H9 (cell line): ENCODE measurements around the gene MGAT2. TPM values are rescaled to one million over a fixed set of nuclear protein-coding genes. Genes with fewer than 3 reads are reported as not detected.

Experiments
- DNase-seq: peaks from one replicate; pipeline ENCODE4 v3.0.0-alpha.2; 2017
- H2AFZ ChIP-seq: one replicate; pipeline ENCODE4 v1.6.1; 2013; ENCODE audit warnings: mild to moderate bottlenecking, low read length, control low read depth, moderate library complexity
- H2AK5ac ChIP-seq: 2 replicates; pipeline ENCODE4 v1.6.1; 2013; ENCODE audit warnings: low read length, control low read depth, mixed read lengths; ENCODE audit not compliant: insufficient read length
- H2BK120ac ChIP-seq: one replicate; pipeline ENCODE4 v1.6.1; 2013; ENCODE audit warnings: low read depth, mild to moderate bottlenecking, low read length, control low read depth, inconsistent platforms; ENCODE audit not compliant: poor library complexity, severe bottlenecking
- H2BK12ac ChIP-seq: 2 replicates; pipeline ENCODE4 v1.6.1; 2013; ENCODE audit warnings: low read length, control low read depth, mixed read lengths, low read depth; ENCODE audit not compliant: insufficient read length
- H2BK15ac ChIP-seq: 2 replicates; pipeline ENCODE4 v1.6.1; 2013; ENCODE audit warnings: low read depth, low read length, control low read depth
- H2BK20ac ChIP-seq: one replicate; pipeline ENCODE4 v1.6.1; 2013; ENCODE audit warnings: low read depth, mild to moderate bottlenecking, low read length, control low read depth, inconsistent platforms; ENCODE audit not compliant: poor library complexity, severe bottlenecking
- H2BK5ac ChIP-seq: 2 replicates; pipeline ENCODE4 v1.6.1; 2013; ENCODE audit warnings: low read length, control low read depth, mixed read lengths; ENCODE audit not compliant: insufficient read length
- H3K14ac ChIP-seq: 2 replicates; pipeline ENCODE4 v1.6.1; 2013; ENCODE audit warnings: low read length, control low read depth; ENCODE audit not compliant: insufficient read depth
- H3K18ac ChIP-seq: 2 replicates; pipeline ENCODE4 v1.6.1; 2013; ENCODE audit warnings: low read depth, mild to moderate bottlenecking, mixed read lengths, low read length, control low read depth; ENCODE audit not compliant: insufficient read length
- H3K23ac ChIP-seq: 2 replicates; pipeline ENCODE4 v1.6.1; 2013; ENCODE audit warnings: low read length, control low read depth, mixed read lengths, low read depth; ENCODE audit not compliant: insufficient read length
- H3K23me2 ChIP-seq: 2 replicates; pipeline ENCODE4 v1.6.1; 2013; ENCODE audit warnings: low read depth, mild to moderate bottlenecking, mixed read lengths, low read length, control low read depth; ENCODE audit not compliant: insufficient read length, poor library complexity, severe bottlenecking
- H3K27ac ChIP-seq: 2 replicates; pipeline ENCODE4 v1.5.1; 2013; ENCODE audit warnings: low read length, control low read depth, mixed read lengths, low read depth; ENCODE audit not compliant: insufficient read length
- H3K27me3 ChIP-seq: 2 replicates; pipeline ENCODE4 v1.6.1; 2013; ENCODE audit warnings: low read length, control low read depth, inconsistent platforms; ENCODE audit not compliant: insufficient read depth
- H3K4ac ChIP-seq: 2 replicates; pipeline ENCODE4 v1.6.1; 2013; ENCODE audit warnings: low read depth, mild to moderate bottlenecking, control low read depth, inconsistent platforms, low read length, moderate library complexity
- H3K4me1 ChIP-seq: 2 replicates; pipeline ENCODE4 v1.6.1; 2013; ENCODE audit warnings: low read length, control low read depth, inconsistent platforms; ENCODE audit not compliant: insufficient read depth
- H3K4me2 ChIP-seq: 2 replicates; pipeline ENCODE4 v1.6.1; 2013; ENCODE audit warnings: low read length, control low read depth, mixed read lengths; ENCODE audit not compliant: insufficient read length, insufficient read depth
- H3K56ac ChIP-seq: 2 replicates; pipeline ENCODE4 v1.6.1; 2013; ENCODE audit warnings: low read depth, mild to moderate bottlenecking, mixed read lengths, low read length, control low read depth; ENCODE audit not compliant: insufficient read length
- H3K79me1 ChIP-seq: 2 replicates; pipeline ENCODE4 v1.6.1; 2013; ENCODE audit warnings: low read depth, mild to moderate bottlenecking, moderate library complexity, low read length, control low read depth, inconsistent platforms; ENCODE audit not compliant: insufficient read depth, poor library complexity, severe bottlenecking
- H3K79me2 ChIP-seq: 2 replicates; pipeline ENCODE4 v1.6.1; 2013; ENCODE audit warnings: low read length, control low read depth, inconsistent platforms; ENCODE audit not compliant: insufficient read depth
- H3K9ac ChIP-seq: 2 replicates; pipeline ENCODE4 v1.6.1; 2013; ENCODE audit warnings: low read length, control low read depth, mixed read lengths; ENCODE audit not compliant: insufficient read length; ENCODE audit errors: extremely low read depth
- H3K9me3 ChIP-seq: one replicate; pipeline ENCODE4 v1.6.1; 2013; ENCODE audit warnings: low read depth, low read length, inconsistent platforms; ENCODE audit not compliant: control insufficient read depth
- H3T11ph ChIP-seq: one replicate; pipeline ENCODE4 v1.6.1; 2013; ENCODE audit warnings: mild to moderate bottlenecking, low read length, control low read depth, inconsistent platforms
- H4K20me1 ChIP-seq: one replicate; pipeline ENCODE4 v1.6.1; 2013; ENCODE audit not compliant: control insufficient read depth, insufficient read length, insufficient read depth
- H4K5ac ChIP-seq: 2 replicates; pipeline ENCODE4 v1.6.1; 2013; ENCODE audit warnings: low read depth, mild to moderate bottlenecking, mixed read lengths, low read length, control low read depth; ENCODE audit not compliant: insufficient read length
- H4K8ac ChIP-seq: replicated peaks from 2 replicates; pipeline ENCODE4 v1.6.1; 2013; ENCODE audit warnings: low read length, control low read depth, mixed read lengths, low read depth; ENCODE audit not compliant: insufficient read length
- H4K91ac ChIP-seq: 2 replicates; pipeline ENCODE4 v1.6.1; 2013; ENCODE audit warnings: low read depth, mild to moderate bottlenecking, moderate library complexity, mixed read lengths, low read length, control low read depth; ENCODE audit not compliant: insufficient read length
- H3K27ac Mint-ChIP-seq, 3 experiments: 2 replicates in 2 of 3; 3 replicates in 1 of 3; pipeline ENCODE4 v1.8.0; 2020 to 2021; ENCODE audit warnings: mixed read lengths in 3 of 3, mild to moderate bottlenecking in 1 of 3, moderate library complexity in 1 of 3
- H3K27me3 Mint-ChIP-seq: 2 replicates; pipeline ENCODE4 v1.8.0; 2021; ENCODE audit warnings: low read depth, mild to moderate bottlenecking, moderate library complexity, mixed read lengths
- H3K36me3 Mint-ChIP-seq, 3 experiments: 2 replicates in 2 of 3; 3 replicates in 1 of 3; pipeline ENCODE4 v1.8.0; 2020 to 2021; ENCODE audit warnings: low read depth in 3 of 3, mixed read lengths in 3 of 3; ENCODE audit not compliant: insufficient read depth in 1 of 3
- H3K4me1 Mint-ChIP-seq, 2 experiments: 2 replicates each; pipeline ENCODE4 v1.8.0; 2020; ENCODE audit warnings: mixed read lengths in 2 of 2
- H3K4me3 Mint-ChIP-seq, 2 experiments: 2 replicates in 1 of 2; 3 replicates in 1 of 2; pipeline ENCODE4 v1.8.0; 2020 to 2021; ENCODE audit warnings: mild to moderate bottlenecking in 2 of 2, mixed read lengths in 2 of 2, moderate library complexity in 1 of 2
- H3K9me3 Mint-ChIP-seq, 2 experiments: 2 replicates in 1 of 2; 3 replicates in 1 of 2; pipeline ENCODE4 v1.8.0; 2020; ENCODE audit warnings: mild to moderate bottlenecking in 2 of 2, mixed read lengths in 2 of 2, moderate library complexity in 1 of 2
- CTCF ChIP-seq: fragments of 200-600 bp; sonication (generic); conservative IDR thresholded peaks from 3 replicates; pipeline ENCODE4 v1.8.0; 2021; ENCODE audit warnings: antibody characterized with exemption, mild to moderate bottlenecking
- WGBS: extraction: QIAGEN DNeasy Blood & Tissue Kit; methylation state at CpG from one replicate; pipeline ENCODE4 v1.1.7; 2013; ENCODE audit warnings: missing lambda C conversion rate, low lambda C conversion rate, mixed read lengths; ENCODE audit not compliant: insufficient read length; ENCODE audit errors: extremely low coverage; 5-methylcytosine and 5-hydroxymethylcytosine counted together
- total RNA-seq: library from RNA; stranded (reverse); gene quantifications from 2 replicates; pipeline ENCODE4 v1.2.1, GENCODE V29; 2021

MGAT2 gene
- total RNA-seq, 1 experiment from 2014 or later, result 24.5 TPM

- H3K79me2 ChIP-seq, result peaks cover 2% of the 10 kb centered on the region; the same call in 1 of the 2 replicates
Observed at GRCh38 chr14:49641697-49642129, 21.1 kb downstream of the MGAT2 start.

More at GRCh38 chr14:49641697-49642129, 21.1 kb downstream of the MGAT2 start:
- H2BK5ac ChIP-seq, result no peak overlapping the region
- H2AK5ac ChIP-seq, result no peak overlapping the region
- H3K14ac ChIP-seq, result no peak overlapping the region
- H4K91ac ChIP-seq, result no peak overlapping the region
- H4K5ac ChIP-seq, result no peak overlapping the region
- H3K36me3 Mint-ChIP-seq, result peaks cover 17 to 39% (median 19%) of the 10 kb centered on the region in 3 experiments; a peak in 6 of 7 replicates
- H3K4me1 ChIP-seq, result no peaks in the 10 kb centered on the region
- H3K4me2 ChIP-seq, result no peak overlapping the region
- no peak overlapping the region for H2BK15ac ChIP-seq
- no peaks in the 10 kb centered on the region for H3K27me3 ChIP-seq
- peak overlapping the region; percentile 4 to 71 (median 23); a peak in 6 of 7 replicates for H3K27ac Mint-ChIP-seq
- H3K18ac ChIP-seq, result no peak overlapping the region
- H3K9me3 Mint-ChIP-seq, result no peaks in the 10 kb centered on the region
- no peak overlapping the region for H3K4ac ChIP-seq
- TF ChIP-seq CTCF, result no peak
- no peak overlapping the region for H4K8ac ChIP-seq
- no peaks in the 10 kb centered on the region for H3K9me3 ChIP-seq
- no peak overlapping the region for H3K4me3 Mint-ChIP-seq
- H2BK12ac ChIP-seq, result no peak overlapping the region
- no peak overlapping the region for H2BK120ac ChIP-seq
- H2AFZ ChIP-seq, result no peak overlapping the region
- no peaks in the 10 kb centered on the region for H3K27me3 Mint-ChIP-seq
- no peak overlapping the region for H3K27ac ChIP-seq
- no peak overlapping the region for H3T11ph ChIP-seq
- no peak overlapping the region for H2BK20ac ChIP-seq
- no peak overlapping the region for H3K56ac ChIP-seq
- peaks cover 7% of the 10 kb centered on the region for H3K79me1 ChIP-seq
- peaks cover 2 to 14% of the 10 kb centered on the region in 2 experiments for H3K4me1 Mint-ChIP-seq
- no peak overlapping the region for H3K23ac ChIP-seq
- H3K23me2 ChIP-seq, result no peaks in the 10 kb centered on the region
- H4K20me1 ChIP-seq, result no peaks in the 10 kb centered on the region
- WGBS, result no CpG with 5 or more reads among the region's 8 CpGs
- no peak overlapping the region for H3K9ac ChIP-seq
- no peak for DNase-seq
